Measurements from ENCODE around the gene SRSF9.
"Not testable (repeated sequence)": the region's sequence is repeated elsewhere in the genome, so short reads cannot be mapped to it uniquely, and the experiment has no call there.

DNA sequence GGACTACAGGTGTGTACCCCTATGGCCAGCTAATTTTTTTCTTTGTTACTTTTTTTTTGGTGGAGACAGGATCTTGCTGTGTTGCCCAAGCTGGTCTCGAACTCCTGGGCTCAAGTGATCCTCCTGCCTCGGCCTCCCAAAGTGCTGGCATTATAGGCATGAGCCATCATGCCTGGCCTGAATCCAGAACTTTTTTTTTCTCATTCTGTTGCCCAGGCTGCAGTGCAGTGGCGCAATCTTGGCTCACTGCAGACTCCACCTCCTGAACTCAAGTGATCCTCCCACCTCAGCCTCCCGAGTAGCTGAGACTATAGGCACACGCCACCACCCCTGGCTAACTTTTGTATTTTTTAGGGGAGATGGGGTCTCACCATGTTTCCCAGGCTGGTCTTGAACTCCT lies 17.0 kb downstream of the SRSF9 start:
- TF ChIP-seq, protein P1, sequence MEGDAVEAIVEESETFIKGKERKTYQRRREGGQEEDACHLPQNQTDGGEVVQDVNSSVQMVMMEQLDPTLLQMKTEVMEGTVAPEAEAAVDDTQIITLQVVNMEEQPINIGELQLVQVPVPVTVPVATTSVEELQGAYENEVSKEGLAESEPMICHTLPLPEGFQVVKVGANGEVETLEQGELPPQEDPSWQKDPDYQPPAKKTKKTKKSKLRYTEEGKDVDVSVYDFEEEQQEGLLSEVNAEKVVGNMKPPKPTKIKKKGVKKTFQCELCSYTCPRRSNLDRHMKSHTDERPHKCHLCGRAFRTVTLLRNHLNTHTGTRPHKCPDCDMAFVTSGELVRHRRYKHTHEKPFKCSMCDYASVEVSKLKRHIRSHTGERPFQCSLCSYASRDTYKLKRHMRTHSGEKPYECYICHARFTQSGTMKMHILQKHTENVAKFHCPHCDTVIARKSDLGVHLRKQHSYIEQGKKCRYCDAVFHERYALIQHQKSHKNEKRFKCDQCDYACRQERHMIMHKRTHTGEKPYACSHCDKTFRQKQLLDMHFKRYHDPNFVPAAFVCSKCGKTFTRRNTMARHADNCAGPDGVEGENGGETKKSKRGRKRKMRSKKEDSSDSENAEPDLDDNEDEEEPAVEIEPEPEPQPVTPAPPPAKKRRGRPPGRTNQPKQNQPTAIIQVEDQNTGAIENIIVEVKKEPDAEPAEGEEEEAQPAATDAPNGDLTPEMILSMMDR (IDR thresholded peaks at IDR 0.05): not testable (repeated sequence)
- TF ChIP-seq POLR2A (IDR thresholded peaks at IDR 0.05): not testable (repeated sequence)
